K562 (cell line): Measurements from ENCODE around the gene DNAH17.

Source experiments
- EP300 ChIP-seq: IDR thresholded peaks from 2 replicates; pipeline ENCODE4 v1.6.1; 2012; ENCODE audit warnings: low read length, improper control_type of control experiment
- KDM1A ChIP-seq, 2 experiments: fragments of 450-650 bp; IDR thresholded peaks; 2 replicates each; pipeline ENCODE4 v1.6.1; 2016; ENCODE audit warnings: mild to moderate bottlenecking in 2 of 2
- MAZ ChIP-seq, 2 experiments: fragments of 450-650 bp in 1 of 2; sonication (generic) in 1 of 2; formaldehyde crosslinking; IDR thresholded peaks in 1 of 2; conservative IDR thresholded peaks in 1 of 2; 2 replicates each; pipeline versions ENCODE4 v1.4.0 to v1.5.0; 2020; ENCODE audit warnings: mild to moderate bottlenecking in 1 of 2, missing genetic modification reagents in 1 of 2
- POLR2A ChIP-seq: fragments of 450-650 bp; conservative IDR thresholded peaks from 2 replicates; pipeline ENCODE4 v1.6.1; 2016
- SPI1 ChIP-seq: IDR thresholded peaks from 2 replicates; pipeline ENCODE4 v1.6.1; 2011; ENCODE audit warnings: low read depth, low read length, control low read depth, borderline replicate concordance
- SREBF1 ChIP-seq: fragments of 150-350 bp; IDR thresholded peaks from 2 replicates; pipeline ENCODE4 v1.6.1; 2014; ENCODE audit warnings: antibody characterized with exemption, low read depth, low read length, borderline replicate concordance
- TF ChIP-seq, protein P1 (sequence below), 3 experiments: IDR thresholded peaks in 2 of 3; conservative IDR thresholded peaks in 1 of 3; 2 replicates each; pipeline ENCODE4 v1.5.1; 2011 to 2012; ENCODE audit warnings: low read length in 3 of 3, mild to moderate bottlenecking in 3 of 3, control low read depth in 2 of 3, improper control_type of control experiment in 1 of 3, inconsistent platforms in 1 of 3, low read depth in 1 of 3, mixed read lengths in 1 of 3, moderate library complexity in 1 of 3; ENCODE audit not compliant: insufficient read depth in 2 of 3

DNA sequence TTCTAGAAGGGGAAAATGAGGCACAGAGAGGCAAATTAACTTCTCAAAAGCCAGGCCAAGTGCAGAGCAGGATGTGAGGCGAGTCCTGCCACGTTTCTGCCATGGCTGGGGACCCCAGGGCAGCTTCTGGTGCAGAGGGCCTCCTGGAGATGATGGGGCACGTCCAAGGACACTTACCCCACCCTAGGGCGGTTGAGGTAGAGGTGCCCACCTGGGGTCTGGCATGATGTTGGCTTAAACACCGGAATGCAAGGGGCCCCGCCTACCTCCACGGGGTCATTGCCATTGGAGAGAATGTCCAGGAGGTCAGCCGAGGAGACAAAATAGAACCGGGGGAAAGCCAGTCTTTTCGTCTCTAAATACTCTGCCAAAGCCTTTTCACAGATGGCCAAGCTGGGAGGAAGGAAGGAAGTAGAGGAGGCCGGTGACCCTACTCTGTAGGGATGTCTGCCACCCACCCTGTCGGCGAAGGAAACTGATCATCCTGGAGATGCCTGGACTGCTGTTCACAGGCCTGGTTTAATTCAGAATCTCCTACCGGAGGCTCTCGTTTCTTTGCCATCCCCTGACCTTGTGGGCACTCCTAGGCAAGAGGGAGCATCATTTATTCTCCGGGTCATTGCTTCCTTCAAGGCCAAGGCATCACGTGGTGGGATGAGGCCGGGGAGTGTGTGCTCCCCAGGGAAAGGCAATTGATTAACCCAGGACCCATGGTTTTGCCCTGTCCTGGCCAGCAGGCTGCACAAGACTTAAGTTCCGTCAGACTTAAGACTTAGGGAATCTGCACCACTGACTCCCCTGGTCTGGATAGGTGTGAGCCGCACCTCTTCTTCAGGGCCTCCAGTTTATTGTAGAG lies 70.5 kb downstream of the DNAH17 start:
- TF ChIP-seq SPI1, result no peak
- no peak for TF ChIP-seq MAZ (CRISPR knock-in tag; conservative IDR thresholded peaks at IDR 0.05 in 1 of 2, IDR thresholded peaks at IDR 0.05 in 1 of 2)
- TF ChIP-seq, protein P1, sequence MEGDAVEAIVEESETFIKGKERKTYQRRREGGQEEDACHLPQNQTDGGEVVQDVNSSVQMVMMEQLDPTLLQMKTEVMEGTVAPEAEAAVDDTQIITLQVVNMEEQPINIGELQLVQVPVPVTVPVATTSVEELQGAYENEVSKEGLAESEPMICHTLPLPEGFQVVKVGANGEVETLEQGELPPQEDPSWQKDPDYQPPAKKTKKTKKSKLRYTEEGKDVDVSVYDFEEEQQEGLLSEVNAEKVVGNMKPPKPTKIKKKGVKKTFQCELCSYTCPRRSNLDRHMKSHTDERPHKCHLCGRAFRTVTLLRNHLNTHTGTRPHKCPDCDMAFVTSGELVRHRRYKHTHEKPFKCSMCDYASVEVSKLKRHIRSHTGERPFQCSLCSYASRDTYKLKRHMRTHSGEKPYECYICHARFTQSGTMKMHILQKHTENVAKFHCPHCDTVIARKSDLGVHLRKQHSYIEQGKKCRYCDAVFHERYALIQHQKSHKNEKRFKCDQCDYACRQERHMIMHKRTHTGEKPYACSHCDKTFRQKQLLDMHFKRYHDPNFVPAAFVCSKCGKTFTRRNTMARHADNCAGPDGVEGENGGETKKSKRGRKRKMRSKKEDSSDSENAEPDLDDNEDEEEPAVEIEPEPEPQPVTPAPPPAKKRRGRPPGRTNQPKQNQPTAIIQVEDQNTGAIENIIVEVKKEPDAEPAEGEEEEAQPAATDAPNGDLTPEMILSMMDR (IDR thresholded peaks at IDR 0.05 in 2 of 3, conservative IDR thresholded peaks at IDR 0.05 in 1 of 3; ENCODE audit: insufficient read depth in 2 of 3, low read depth in 1 of 3, low read length in 3 of 3), result no peak
- TF ChIP-seq SREBF1, result no peak
- TF ChIP-seq EP300, result no peak
- no peak for TF ChIP-seq KDM1A (IDR thresholded peaks at IDR 0.05)
- no peak for TF ChIP-seq POLR2A
